Measurements from ENCODE around the gene DNM3.

The DNM3 gene

GRCh38 chr1:172383536-172383935, 542.2 kb downstream of the DNM3 start:
- Histone ChIP-seq H3K27ac (ENCODE audit: low read depth, low read length, poor library complexity, severe bottlenecking) (no peak overlapping the region), H4K20me1 (ENCODE audit: insufficient read depth, low read length) (no peaks in the 10 kb centered on the region), H3K36me3 (ENCODE audit: insufficient read depth, low read length) (no peaks in the 10 kb centered on the region), H3K4me2 (ENCODE audit: low read length) (no peak overlapping the region), H3K9me3 (ENCODE audit: low read length) (no peaks in the 10 kb centered on the region), H3K79me2 (ENCODE audit: insufficient read depth, low read length) (no peaks in the 10 kb centered on the region), H2AFZ (ENCODE audit: low read length) (no peak overlapping the region), H3K9me2 (ENCODE audit: low read depth, low read length) (no peaks in the 10 kb centered on the region), H3K4me3 (ENCODE audit: low read depth, low read length, poor library complexity, severe bottlenecking) (no peak overlapping the region), H3K9ac (ENCODE audit: low read length) (no peak overlapping the region), H3K27me3 (ENCODE audit: insufficient read depth, low read length) (no peaks in the 10 kb centered on the region), H3K4me1 (ENCODE audit: insufficient read depth, low read length, severe bottlenecking) (peaks cover 33% of the 10 kb centered on the region), H3F3A (ENCODE audit: insufficient read depth, low read length) (no peaks in the 10 kb centered on the region)
- TF ChIP-seq CTCF (IDR thresholded peaks at IDR 0.05; ENCODE audit: low read length) = no peak
- no peak for TF ChIP-seq EZH2 (IDR thresholded peaks at IDR 0.05; ENCODE audit: borderline replicate concordance, low read length)

- H3K4me3 ChIP-seq (ENCODE audit: low read depth, low read length, poor library complexity, severe bottlenecking) = no peak overlapping the region
- no peaks in the 10 kb centered on the region for H3K9me3 ChIP-seq (ENCODE audit: low read length)
- no peaks in the 10 kb centered on the region for H3K36me3 ChIP-seq (ENCODE audit: insufficient read depth, low read length)
- H4K20me1 ChIP-seq (ENCODE audit: insufficient read depth, low read length) = no peaks in the 10 kb centered on the region
- no peak for TF ChIP-seq EZH2 (IDR thresholded peaks at IDR 0.05; ENCODE audit: borderline replicate concordance, low read length)
- no peak for TF ChIP-seq CTCF (IDR thresholded peaks at IDR 0.05; ENCODE audit: low read length)
- H3F3A ChIP-seq (ENCODE audit: insufficient read depth, low read length) = no peaks in the 10 kb centered on the region
- no peak overlapping the region for H3K4me2 ChIP-seq (ENCODE audit: low read length)
- H3K9me2 ChIP-seq (ENCODE audit: low read depth, low read length) = no peaks in the 10 kb centered on the region
- H3K79me2 ChIP-seq (ENCODE audit: insufficient read depth, low read length) = no peaks in the 10 kb centered on the region
- H3K9ac ChIP-seq (ENCODE audit: low read length) = no peak overlapping the region
- peak overlapping the region; percentile 32; the same call in 1 of the 2 replicates for H2AFZ ChIP-seq (ENCODE audit: low read length)
- peaks cover 30% of the 10 kb centered on the region for H3K4me1 ChIP-seq (ENCODE audit: insufficient read depth, low read length, severe bottlenecking)
- no peak overlapping the region for H3K27ac ChIP-seq (ENCODE audit: low read depth, low read length, poor library complexity, severe bottlenecking)
- H3K27me3 ChIP-seq (ENCODE audit: insufficient read depth, low read length) = no peaks in the 10 kb centered on the region
Observed at GRCh38 chr1:172384656-172385055, 543.4 kb downstream of the DNM3 start.

- Histone ChIP-seq H3K27ac (ENCODE audit: low read depth, low read length, poor library complexity, severe bottlenecking) (no peak overlapping the region), H3K4me1 (ENCODE audit: insufficient read depth, low read length, severe bottlenecking) (peaks cover 28% of the 10 kb centered on the region), H3K9me2 (ENCODE audit: low read depth, low read length) (no peaks in the 10 kb centered on the region), H4K20me1 (ENCODE audit: insufficient read depth, low read length) (no peaks in the 10 kb centered on the region), H3K4me2 (ENCODE audit: low read length) (no peak overlapping the region), H3K27me3 (ENCODE audit: insufficient read depth, low read length) (no peaks in the 10 kb centered on the region), H3K9ac (ENCODE audit: low read length) (no peak overlapping the region), H3K36me3 (ENCODE audit: insufficient read depth, low read length) (no peaks in the 10 kb centered on the region), H3K79me2 (ENCODE audit: insufficient read depth, low read length) (no peaks in the 10 kb centered on the region), H2AFZ (ENCODE audit: low read length) (no peak overlapping the region), H3K4me3 (ENCODE audit: low read depth, low read length, poor library complexity, severe bottlenecking) (no peak overlapping the region), H3K9me3 (ENCODE audit: low read length) (no peaks in the 10 kb centered on the region), H3F3A (ENCODE audit: insufficient read depth, low read length) (no peaks in the 10 kb centered on the region)
- TF ChIP-seq CTCF (IDR thresholded peaks at IDR 0.05; ENCODE audit: low read length) = no peak
- TF ChIP-seq EZH2 (IDR thresholded peaks at IDR 0.05; ENCODE audit: borderline replicate concordance, low read length) = no peak
Observed at GRCh38 chr1:172386046-172386445, 544.7 kb downstream of the DNM3 start.

Measured in OCI-LY1 (cell line).